ENCODE measurements around the gene TSPAN14. TPM values are rescaled to one million over a fixed set of nuclear protein-coding genes. Genes with fewer than 3 reads are reported as not detected.

TSPAN14 gene
- total RNA-seq, 4 donors from 2014 or later: 17.9 to 50.5 (median 38.4) TPM

DNA sequence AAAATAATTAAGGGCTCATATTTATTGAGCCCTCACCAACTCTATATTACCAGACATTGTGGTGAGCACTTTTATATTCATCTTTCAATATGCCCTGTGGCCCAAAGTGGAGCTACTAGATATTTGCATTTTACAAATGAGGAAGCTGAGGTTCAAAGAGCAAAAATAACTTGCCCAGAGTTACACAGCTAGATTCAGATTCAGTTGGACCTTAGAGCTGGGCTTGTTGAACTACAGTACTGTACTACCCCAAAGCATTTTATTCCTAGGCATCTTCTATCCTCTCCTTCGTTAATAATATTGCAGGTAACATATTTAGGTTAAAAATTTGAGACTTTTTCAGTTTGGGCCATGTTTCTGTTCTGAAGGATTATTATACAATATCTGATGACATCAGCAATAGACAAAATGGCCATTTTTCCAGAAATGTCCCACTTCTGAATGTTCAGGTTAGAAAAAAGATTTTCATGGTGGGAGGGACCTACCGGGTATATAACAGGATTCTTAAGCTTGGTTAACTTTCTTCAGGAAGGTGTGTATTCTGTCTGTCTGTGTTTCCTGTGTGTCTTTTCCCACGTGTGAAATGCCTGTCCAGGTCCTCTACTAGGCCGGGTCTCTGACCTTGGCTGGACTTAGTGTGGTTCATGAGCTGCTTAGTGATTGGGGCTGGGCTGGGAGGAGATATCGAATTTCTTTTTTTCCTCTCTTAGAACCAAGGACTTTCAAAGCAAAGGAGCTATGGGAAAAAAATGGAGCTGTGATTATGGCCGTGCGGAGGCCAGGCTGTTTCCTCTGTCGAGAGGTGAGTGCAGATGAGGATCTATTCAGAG, 32.2 kb upstream of the TSPAN14 start:
- H3K4me3 ChIP-seq: no peak overlapping the region
- H3K36me3 ChIP-seq: peaks cover 15 to 58% (median 31%) of the 10 kb centered on the region in 4 donors
- no peaks in the 10 kb centered on the region for H3K27me3 ChIP-seq
- no peaks in the 10 kb centered on the region for H3K9me3 ChIP-seq
- WGBS: 92% methylated on average over 8 of the region's 8 CpGs
- intact Hi-C loops (cut with DNase I): no loop called here
- no peak for DNase-seq (ENCODE audit: extremely low spot score)
- H3K4me1 ChIP-seq: peaks cover 0 to 2% (median under 1%) of the 10 kb centered on the region in 4 donors
- no peak overlapping the region for H3K27ac ChIP-seq (replicated peaks in 1 of 4)
- TF ChIP-seq EP300 (IDR thresholded peaks at IDR 0.05) (no peak), POLR2A (IDR thresholded peaks at IDR 0.05; ENCODE audit: low read depth) (no peak), POLR2AphosphoS5 (IDR thresholded peaks at IDR 0.05) (no peak)

DNA sequence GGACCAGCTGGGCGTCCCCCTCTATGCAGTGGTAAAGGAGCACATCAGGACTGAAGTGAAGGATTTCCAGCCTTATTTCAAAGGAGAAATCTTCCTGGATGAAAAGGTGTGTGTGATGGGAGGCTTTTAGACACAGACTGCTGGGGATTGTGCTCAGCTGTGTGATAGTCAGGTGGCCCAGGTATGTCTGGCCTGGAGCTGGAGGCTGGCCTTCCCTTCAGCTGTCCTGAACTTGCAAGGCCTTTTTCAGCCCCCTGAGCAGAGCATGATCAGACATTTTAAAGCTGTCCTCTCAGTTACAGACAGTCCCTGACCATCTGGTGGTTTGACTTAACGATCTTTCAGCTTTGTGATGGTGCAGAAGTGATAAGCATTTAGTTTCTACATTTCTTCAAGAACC, 28.2 kb upstream of the TSPAN14 start:
- Histone ChIP-seq H3K36me3 (peaks cover 15 to 78% (median 55%) of the 10 kb centered on the region in 4 donors), H3K27me3 (no peaks in the 10 kb centered on the region), H3K27ac (replicated peaks in 1 of 4) (no peak overlapping the region), H3K4me3 (no peak overlapping the region), H3K4me1 (no peaks in the 10 kb centered on the region), H3K9me3 (no peaks in the 10 kb centered on the region)
- no peak for DNase-seq (ENCODE audit: extremely low spot score)
- TF ChIP-seq POLR2A (IDR thresholded peaks at IDR 0.05; ENCODE audit: low read depth) (no peak), EP300 (IDR thresholded peaks at IDR 0.05) (no peak), POLR2AphosphoS5 (IDR thresholded peaks at IDR 0.05) (no peak)
- TF ChIP-seq, protein P1, sequence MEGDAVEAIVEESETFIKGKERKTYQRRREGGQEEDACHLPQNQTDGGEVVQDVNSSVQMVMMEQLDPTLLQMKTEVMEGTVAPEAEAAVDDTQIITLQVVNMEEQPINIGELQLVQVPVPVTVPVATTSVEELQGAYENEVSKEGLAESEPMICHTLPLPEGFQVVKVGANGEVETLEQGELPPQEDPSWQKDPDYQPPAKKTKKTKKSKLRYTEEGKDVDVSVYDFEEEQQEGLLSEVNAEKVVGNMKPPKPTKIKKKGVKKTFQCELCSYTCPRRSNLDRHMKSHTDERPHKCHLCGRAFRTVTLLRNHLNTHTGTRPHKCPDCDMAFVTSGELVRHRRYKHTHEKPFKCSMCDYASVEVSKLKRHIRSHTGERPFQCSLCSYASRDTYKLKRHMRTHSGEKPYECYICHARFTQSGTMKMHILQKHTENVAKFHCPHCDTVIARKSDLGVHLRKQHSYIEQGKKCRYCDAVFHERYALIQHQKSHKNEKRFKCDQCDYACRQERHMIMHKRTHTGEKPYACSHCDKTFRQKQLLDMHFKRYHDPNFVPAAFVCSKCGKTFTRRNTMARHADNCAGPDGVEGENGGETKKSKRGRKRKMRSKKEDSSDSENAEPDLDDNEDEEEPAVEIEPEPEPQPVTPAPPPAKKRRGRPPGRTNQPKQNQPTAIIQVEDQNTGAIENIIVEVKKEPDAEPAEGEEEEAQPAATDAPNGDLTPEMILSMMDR (IDR thresholded peaks at IDR 0.05): no peak
- intact Hi-C loops (cut with DNase I): no loop called here
- 93% methylated on average over 2 of the region's 2 CpGs for WGBS

DNA sequence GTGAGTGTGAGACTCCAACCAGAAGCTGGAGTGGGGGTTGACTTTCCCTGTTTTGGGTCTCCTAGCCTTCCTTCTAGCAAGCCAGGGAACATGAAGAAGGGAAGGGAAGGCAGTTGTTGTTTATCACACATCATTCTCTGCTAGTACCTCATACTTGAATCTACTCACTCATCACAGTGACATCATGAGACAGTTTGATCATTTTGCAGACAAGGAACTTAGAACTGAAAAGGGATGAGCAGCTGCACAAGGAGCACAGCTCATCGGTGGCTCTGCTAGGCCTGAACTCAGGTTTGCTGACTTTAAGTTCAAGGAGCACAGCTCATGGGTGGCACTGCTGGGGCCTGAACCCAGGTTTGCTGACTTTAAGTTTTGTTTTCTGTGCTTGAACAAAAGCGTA, 26.6 kb upstream of the TSPAN14 start:
- Histone ChIP-seq H3K4me1 (no peaks in the 10 kb centered on the region), H3K27me3 (no peaks in the 10 kb centered on the region), H3K9me3 (no peaks in the 10 kb centered on the region), H3K4me3 (no peak overlapping the region), H3K36me3 (peaks cover 15 to 74% (median 55%) of the 10 kb centered on the region in 4 donors), H3K27ac (replicated peaks in 1 of 4) (no peak overlapping the region)
- intact Hi-C loops (cut with DNase I): no loop called here
- DNase-seq (ENCODE audit: extremely low spot score): no peak
- WGBS: 95% methylated on average over 2 of the region's 2 CpGs
- TF ChIP-seq, protein P1 (IDR thresholded peaks at IDR 0.05): no peak
- no peak for TF ChIP-seq POLR2AphosphoS5 (IDR thresholded peaks at IDR 0.05)
- TF ChIP-seq EP300 (IDR thresholded peaks at IDR 0.05): no peak
- TF ChIP-seq POLR2A (IDR thresholded peaks at IDR 0.05; ENCODE audit: low read depth): no peak

DNA sequence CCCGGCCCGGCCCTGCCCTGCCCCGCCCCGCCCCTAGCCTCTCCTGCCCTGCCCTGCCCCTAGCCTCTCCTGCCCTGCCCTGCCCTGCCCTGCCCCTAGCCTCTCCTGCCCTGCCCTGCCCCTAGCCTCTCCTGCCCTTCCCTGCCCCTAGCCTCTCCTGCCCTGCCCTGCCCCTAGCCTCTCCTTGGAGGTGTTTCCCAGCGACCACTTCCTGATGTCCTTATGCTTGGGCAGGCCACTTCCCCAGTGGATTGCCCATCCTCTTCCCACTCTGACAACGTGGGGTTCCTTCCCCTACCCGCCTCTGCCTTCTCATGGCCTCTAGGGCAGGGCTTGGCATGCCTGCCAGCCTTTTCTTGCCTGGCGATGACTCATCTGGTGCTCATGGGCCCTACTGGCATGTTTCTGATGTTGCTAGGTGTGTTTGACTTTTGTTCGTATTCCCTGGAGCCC, 24.6 kb upstream of the TSPAN14 start:
- DNase-seq (ENCODE audit: extremely low spot score): no peak
- Histone ChIP-seq H3K4me3 (no peak overlapping the region), H3K27ac (replicated peaks in 1 of 4) (no peak overlapping the region), H3K27me3 (no peaks in the 10 kb centered on the region), H3K9me3 (no peaks in the 10 kb centered on the region), H3K4me1 (no peaks in the 10 kb centered on the region), H3K36me3 (peaks cover 9 to 63% (median 51%) of the 10 kb centered on the region in 4 donors)
- intact Hi-C loops (cut with DNase I): no loop called here
- TF ChIP-seq POLR2AphosphoS5 (IDR thresholded peaks at IDR 0.05): peak in 1 of 2 donors; percentile 18
- TF ChIP-seq, protein P1 (IDR thresholded peaks at IDR 0.05): no peak
- TF ChIP-seq EP300 (IDR thresholded peaks at IDR 0.05): no peak
- WGBS: 67% methylated on average over 5 of the region's 9 CpGs

DNA sequence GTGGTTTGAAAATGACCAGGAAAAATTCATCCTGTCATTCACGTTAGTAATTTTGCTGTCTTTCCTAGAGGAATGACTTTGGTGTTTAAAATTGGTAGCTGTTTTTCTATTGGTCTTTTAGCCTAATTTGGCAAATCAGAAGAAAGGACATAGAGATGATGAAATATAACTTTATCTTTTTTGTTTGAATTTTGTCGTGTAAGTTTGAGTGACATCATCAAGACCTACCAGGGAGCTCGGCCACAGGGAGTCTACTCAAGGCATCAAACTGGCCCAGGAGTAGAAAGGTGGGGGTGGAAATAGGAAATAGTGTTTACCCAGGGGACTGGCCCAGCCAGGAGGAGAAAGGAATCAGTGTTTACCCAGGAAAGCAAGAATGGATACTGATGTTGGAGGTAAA, 21.0 kb upstream of the TSPAN14 start:
- Histone ChIP-seq H3K4me3 (no peak overlapping the region), H3K9me3 (no peaks in the 10 kb centered on the region), H3K27me3 (no peaks in the 10 kb centered on the region), H3K4me1 (no peaks in the 10 kb centered on the region), H3K27ac (replicated peaks in 1 of 4) (no peak overlapping the region), H3K36me3 (peaks cover 0 to 30% (median 21%) of the 10 kb centered on the region in 4 donors)
- WGBS: 81% methylated on average over 3 of the region's 3 CpGs
- no peak for DNase-seq (ENCODE audit: extremely low spot score)
- no peak for TF ChIP-seq POLR2AphosphoS5 (IDR thresholded peaks at IDR 0.05)
- TF ChIP-seq EP300 (IDR thresholded peaks at IDR 0.05): no peak
- intact Hi-C loops (cut with DNase I): no loop called here

Measured in esophagus muscularis mucosa (tissue), 4 donors.